Progenitor cell of endocrine pancreas (in vitro differentiated cells): Measurements from ENCODE around the gene GJA3. TPM values are rescaled to one million over a fixed set of nuclear protein-coding genes. Genes with fewer than 3 reads are reported as not detected.

Experiments used
- DNase-seq: peaks from one replicate; pipeline ENCODE4 v3.0.0; 2021; ENCODE audit warnings: low spot score; ENCODE audit not compliant: unreplicated experiment
- H3K27ac Mint-ChIP-seq: 2 replicates; pipeline ENCODE4 v1.8.0; 2021; ENCODE audit warnings: mild to moderate bottlenecking, moderate library complexity, mixed read lengths
- H3K27me3 Mint-ChIP-seq: 2 replicates; pipeline ENCODE4 v1.8.0; 2021; ENCODE audit warnings: mixed read lengths
- H3K36me3 Mint-ChIP-seq: 2 replicates; pipeline ENCODE4 v1.8.0; 2022; ENCODE audit warnings: mixed read lengths; ENCODE audit not compliant: insufficient read depth
- H3K4me1 Mint-ChIP-seq: 2 replicates; pipeline ENCODE4 v1.8.0; 2021; ENCODE audit warnings: low read depth, mixed read lengths
- H3K4me3 Mint-ChIP-seq: 2 replicates; pipeline ENCODE4 v1.8.0; 2021; ENCODE audit warnings: low read depth, mild to moderate bottlenecking, moderate library complexity, mixed read lengths
- H3K9me3 Mint-ChIP-seq: 2 replicates; pipeline ENCODE4 v1.8.0; 2021; ENCODE audit warnings: low read depth, mixed read lengths
- CTCF ChIP-seq: fragments of 200-600 bp; sonication (generic); IDR thresholded peaks from one replicate; pipeline ENCODE4 v1.5.0; 2021; ENCODE audit warnings: antibody characterized with exemption, mild to moderate bottlenecking; ENCODE audit not compliant: unreplicated experiment
- total RNA-seq: library from RNA; stranded (reverse); gene quantifications from 2 replicates; pipeline ENCODE4 v1.2.1, GENCODE V29; 2021

Gene GJA3
- total RNA-seq, 1 donor from 2014 or later = 0.12 TPM

GRCh38 chr13:20116213-20116612 lies 44.6 kb downstream of the GJA3 start:
- Mint-ChIP-seq H3K4me3 (no peak overlapping the region), H3K27ac (no peak overlapping the region), H3K9me3 (no peaks in the 10 kb centered on the region), H3K36me3 (no peaks in the 10 kb centered on the region), H3K4me1 (peaks cover 4% of the 10 kb centered on the region), H3K27me3 (peaks cover 5% of the 10 kb centered on the region)
- no peak for TF ChIP-seq CTCF
- no peak for DNase-seq

GRCh38 chr13:20114066-20114610 lies 46.7 kb downstream of the GJA3 start:
- no peaks in the 10 kb centered on the region for H3K9me3 Mint-ChIP-seq
- H3K27me3 Mint-ChIP-seq = peaks cover 5% of the 10 kb centered on the region
- peaks cover under 1% of the 10 kb centered on the region for H3K4me1 Mint-ChIP-seq
- no peak overlapping the region for H3K4me3 Mint-ChIP-seq
- no peak for TF ChIP-seq CTCF
- H3K27ac Mint-ChIP-seq = no peak overlapping the region
- no peaks in the 10 kb centered on the region for H3K36me3 Mint-ChIP-seq
- no peak for DNase-seq

- peaks cover 2% of the 10 kb centered on the region for H3K9me3 Mint-ChIP-seq
- DNase-seq = no peak
- H3K27me3 Mint-ChIP-seq = peaks cover 26% of the 10 kb centered on the region
- no peaks in the 10 kb centered on the region for H3K36me3 Mint-ChIP-seq
- H3K27ac Mint-ChIP-seq = no peak overlapping the region
- no peak for TF ChIP-seq CTCF
- H3K4me3 Mint-ChIP-seq = no peak overlapping the region
- H3K4me1 Mint-ChIP-seq = peaks cover 3% of the 10 kb centered on the region
Observed at GRCh38 chr13:20109037-20109436, 51.8 kb downstream of the GJA3 start.

GRCh38 chr13:20106742-20107141 lies 54.1 kb downstream of the GJA3 start:
- Mint-ChIP-seq H3K27me3 (peaks cover 28% of the 10 kb centered on the region), H3K36me3 (no peaks in the 10 kb centered on the region), H3K4me3 (no peak overlapping the region), H3K9me3 (peaks cover 2% of the 10 kb centered on the region), H3K4me1 (peaks cover 8% of the 10 kb centered on the region), H3K27ac (no peak overlapping the region)
- no peak for DNase-seq
- no peak for TF ChIP-seq CTCF

GRCh38 chr13:20105161-20105689 lies 55.6 kb downstream of the GJA3 start:
- H3K4me3 Mint-ChIP-seq = no peak overlapping the region
- no peak overlapping the region for H3K27ac Mint-ChIP-seq
- DNase-seq = no peak
- peaks cover 2% of the 10 kb centered on the region for H3K9me3 Mint-ChIP-seq
- no peaks in the 10 kb centered on the region for H3K36me3 Mint-ChIP-seq
- no peak for TF ChIP-seq CTCF
- peaks cover 35% of the 10 kb centered on the region for H3K27me3 Mint-ChIP-seq
- peaks cover 10% of the 10 kb centered on the region for H3K4me1 Mint-ChIP-seq
